D721Med (cell line): ENCODE results near the gene GLB1L2.
"Not testable (repeated sequence)": the region's sequence is repeated elsewhere in the genome, so short reads cannot be mapped to it uniquely, and the experiment has no call there.

Experiments
- DNase-seq: peaks from one replicate; pipeline ENCODE4 v3.0.0; 2011; ENCODE audit warnings: low spot score; ENCODE audit not compliant: insufficient read length
- FAIRE-seq: peaks from 2 replicates; lab custom pipeline; 2011; peaks lifted over from hg19 to GRCh38; lab: Jason Lieb, UNC
- CTCF ChIP-seq: IDR thresholded peaks from 2 replicates; pipeline ENCODE4 v1.5.1; 2012; ENCODE audit warnings: mild to moderate bottlenecking, control low read depth; ENCODE audit not compliant: insufficient read depth; ENCODE audit errors: missing control alignments

The GLB1L2 gene

GRCh38 chr11:134312223-134312622, 19.6 kb upstream of the GLB1L2 start:
- no peak for TF ChIP-seq CTCF
- no peak for FAIRE-seq
- DNase-seq: no peak

GRCh38 chr11:134312807-134313206, 19.0 kb upstream of the GLB1L2 start:
- DNase-seq (no peak), FAIRE-seq (no peak)
- no peak for TF ChIP-seq CTCF

- FAIRE-seq (no peak), DNase-seq (no peak)
- TF ChIP-seq CTCF: no peak
These were observed 18.4 kb upstream of the GLB1L2 start for GRCh38 chr11:134313379-134313778.

GRCh38 chr11:134313821-134314607, 17.8 kb upstream of the GLB1L2 start:
- no peak for TF ChIP-seq CTCF
- FAIRE-seq (no peak), DNase-seq (no peak)

- FAIRE-seq: no peak
- TF ChIP-seq CTCF: no peak
These were observed 14.7 kb upstream of the GLB1L2 start for GRCh38 chr11:134317103-134317502.

GRCh38 chr11:134321373-134321772, 10.4 kb upstream of the GLB1L2 start:
- DNase-seq, FAIRE-seq: not testable (repeated sequence)

More at GRCh38 chr11:134317103-134317502, 14.7 kb upstream of the GLB1L2 start:
- DNase-seq: no peak

GRCh38 chr11:134322553-134322952, 9.2 kb upstream of the GLB1L2 start:
- FAIRE-seq (no peak), DNase-seq (no peak)
- no peak for TF ChIP-seq CTCF

GRCh38 chr11:134328433-134328832, 3.4 kb upstream of the GLB1L2 start:
- no peak for TF ChIP-seq CTCF
- no peak for FAIRE-seq
- DNase-seq: no peak
